Activated T-cell treated with anti-CD3 and anti-CD28 coated beads, Interleukin-2, amount 50 U/mL, for 1 hour (primary cell): ENCODE data around the gene DUS1L.

Source experiments
- DNase-seq: peaks from one replicate; pipeline ENCODE4 v3.0.0-alpha.2; 2020

DUS1L gene

GRCh38 chr17:82087961-82088837 lies 22.6 kb upstream of the DUS1L start:
- no peak for DNase-seq

- no peak for DNase-seq
Observed at GRCh38 chr17:82086941-82087906, 21.6 kb upstream of the DUS1L start.

- DNase-seq, result no peak
Observed at GRCh38 chr17:82085931-82086764, 20.5 kb upstream of the DUS1L start.

- DNase-seq, result no peak
Observed at GRCh38 chr17:82085031-82085861, 19.6 kb upstream of the DUS1L start.

GRCh38 chr17:82084373-82085030 lies 18.9 kb upstream of the DUS1L start:
- DNase-seq, result no peak

- DNase-seq, result no peak
Observed at GRCh38 chr17:82083533-82084359, 18.1 kb upstream of the DUS1L start.

GRCh38 chr17:82083009-82083408 lies 17.4 kb upstream of the DUS1L start:
- no peak for DNase-seq

GRCh38 chr17:82082456-82082855 lies 16.9 kb upstream of the DUS1L start:
- DNase-seq, result no peak

- no peak for DNase-seq
Observed at GRCh38 chr17:82081966-82082365, 16.4 kb upstream of the DUS1L start.

- DNase-seq, result no peak
Observed at GRCh38 chr17:82081546-82081945, 15.9 kb upstream of the DUS1L start.

GRCh38 chr17:82080789-82081464 lies 15.3 kb upstream of the DUS1L start:
- DNase-seq, result no peak

- no peak for DNase-seq
Observed at GRCh38 chr17:82080048-82080788, 14.6 kb upstream of the DUS1L start.

- no peak for DNase-seq
Observed at GRCh38 chr17:82079001-82079677, 13.5 kb upstream of the DUS1L start.

GRCh38 chr17:82078433-82078832 lies 12.8 kb upstream of the DUS1L start:
- no peak for DNase-seq

GRCh38 chr17:82077617-82078358 lies 12.2 kb upstream of the DUS1L start:
- no peak for DNase-seq

GRCh38 chr17:82076785-82077591 lies 11.4 kb upstream of the DUS1L start:
- no peak for DNase-seq
